Neuronal stem cell (in vitro differentiated cells): ENCODE results near the gene VAMP1.

Experiments used
- DNase-seq: peaks from one replicate; pipeline ENCODE4 v3.0.0-alpha.2; 2013; ENCODE audit warnings: low spot score
- H2AFZ ChIP-seq: one replicate; pipeline ENCODE4 v1.6.1; 2013; ENCODE audit warnings: mild to moderate bottlenecking, low read length, inconsistent platforms
- H2AK5ac ChIP-seq: 2 replicates; pipeline ENCODE4 v1.6.1; 2013; ENCODE audit warnings: low read depth, mild to moderate bottlenecking, inconsistent platforms, low read length, moderate library complexity, mixed read lengths
- H2BK120ac ChIP-seq: 2 replicates; pipeline ENCODE4 v1.6.1; 2013; ENCODE audit warnings: low read depth, mild to moderate bottlenecking, inconsistent platforms, low read length, moderate library complexity, mixed read lengths
- H2BK12ac ChIP-seq: one replicate; pipeline ENCODE4 v1.6.1; 2013; ENCODE audit warnings: low read length, inconsistent platforms
- H2BK15ac ChIP-seq: 2 replicates; pipeline ENCODE4 v1.6.1; 2013; ENCODE audit warnings: mild to moderate bottlenecking, low read length, inconsistent platforms, mixed read lengths
- H2BK5ac ChIP-seq: one replicate; pipeline ENCODE4 v1.6.1; 2013; ENCODE audit warnings: inconsistent platforms, mild to moderate bottlenecking, low read length, moderate library complexity
- H3K14ac ChIP-seq: one replicate; pipeline ENCODE4 v1.6.1; 2013; ENCODE audit warnings: low read length, inconsistent platforms
- H3K18ac ChIP-seq: 2 replicates; pipeline ENCODE4 v1.6.1; 2013; ENCODE audit warnings: low read length, inconsistent platforms
- H3K23ac ChIP-seq: 2 replicates; pipeline ENCODE4 v1.6.1; 2013; ENCODE audit warnings: low read depth, mild to moderate bottlenecking, mixed read lengths, low read length, inconsistent platforms; ENCODE audit not compliant: poor library complexity
- H3K27ac ChIP-seq: replicated peaks from 3 replicates; pipeline ENCODE4 v1.5.1; 2013; ENCODE audit warnings: low read length, inconsistent platforms
- H3K27me3 ChIP-seq, 3 experiments: 2 replicates each; pipeline ENCODE4 v1.6.1; 2013; ENCODE audit warnings: low read length in 3 of 3, mild to moderate bottlenecking in 2 of 3, inconsistent platforms in 1 of 3, low read depth in 1 of 3, mixed read lengths in 1 of 3, moderate library complexity in 1 of 3; ENCODE audit not compliant: control insufficient read depth in 3 of 3, insufficient read depth in 3 of 3
- H3K36me3 ChIP-seq, 2 donors: replicated peaks in 1 of 2; 2 replicates each; pipeline ENCODE4 v1.6.1; 2013; ENCODE audit warnings: low read length in 2 of 2; ENCODE audit not compliant: control insufficient read depth in 2 of 2, insufficient read depth in 2 of 2
- H3K4ac ChIP-seq: 2 replicates; pipeline ENCODE4 v1.6.1; 2013; ENCODE audit warnings: inconsistent platforms, mild to moderate bottlenecking, low read length, moderate library complexity
- H3K4me1 ChIP-seq, 2 donors: 1 replicate in 1 of 2; 2 replicates in 1 of 2; pipeline ENCODE4 v1.6.1; 2013; ENCODE audit warnings: low read length in 2 of 2, low read depth in 1 of 2; ENCODE audit not compliant: control insufficient read depth in 2 of 2, insufficient read depth in 1 of 2
- H3K4me2 ChIP-seq: one replicate; pipeline ENCODE4 v1.6.1; 2013; ENCODE audit warnings: mild to moderate bottlenecking, low read length, inconsistent platforms; ENCODE audit not compliant: insufficient read depth, poor library complexity, severe bottlenecking
- H3K4me3 ChIP-seq, 2 donors: 2 replicates each; pipeline ENCODE4 v1.5.1; 2013; ENCODE audit warnings: low read length in 2 of 2, mild to moderate bottlenecking in 2 of 2, inconsistent platforms in 1 of 2, moderate library complexity in 1 of 2
- H3K79me1 ChIP-seq: one replicate; pipeline ENCODE4 v1.6.1; 2013; ENCODE audit warnings: low read depth, mild to moderate bottlenecking, inconsistent platforms, low read length, moderate library complexity
- H3K9ac ChIP-seq: one replicate; pipeline ENCODE4 v1.6.1; 2013; ENCODE audit warnings: mild to moderate bottlenecking, low read depth, low read length, inconsistent platforms; ENCODE audit not compliant: poor library complexity
- H3K9me3 ChIP-seq, 2 donors: replicated peaks in 1 of 2; 2 replicates each; pipeline versions ENCODE3 to v1.6.1; 2013; ENCODE audit warnings: low read length in 2 of 2, mild to moderate bottlenecking in 2 of 2, inconsistent platforms in 1 of 2, low read depth in 1 of 2, mixed read lengths in 1 of 2, moderate library complexity in 1 of 2; ENCODE audit not compliant: control insufficient read depth in 2 of 2, insufficient read depth in 1 of 2
- H4K8ac ChIP-seq: one replicate; pipeline ENCODE4 v1.6.1; 2013; ENCODE audit warnings: low read depth, mild to moderate bottlenecking, inconsistent platforms, low read length, moderate library complexity
- H4K91ac ChIP-seq: one replicate; pipeline ENCODE4 v1.6.1; 2013; ENCODE audit warnings: low read length, low read depth, mild to moderate bottlenecking, inconsistent platforms; ENCODE audit not compliant: poor library complexity
- WGBS, 2 donors: extraction: QIAGEN DNeasy Blood & Tissue Kit; methylation state at CpG; one replicate each; pipeline ENCODE4 v1.1.7; 2013; ENCODE audit warnings: missing lambda C conversion rate in 2 of 2, mixed read lengths in 1 of 2; ENCODE audit not compliant: insufficient read length in 2 of 2, insufficient replicate concordance in 1 of 2; ENCODE audit errors: extremely low coverage in 2 of 2; 5-methylcytosine and 5-hydroxymethylcytosine counted together

VAMP1 gene

GRCh38 chr12:6437586-6437985 lies 32.9 kb downstream of the VAMP1 start:
- Histone ChIP-seq H3K9me3 (no peaks in the 10 kb centered on the region), H2AFZ (no peak overlapping the region), H2BK120ac (no peak overlapping the region), H3K23ac (no peak overlapping the region), H3K79me1 (no peaks in the 10 kb centered on the region), H3K27ac (no peak overlapping the region), H3K4ac (no peak overlapping the region), H4K8ac (no peak overlapping the region), H3K4me3 (no peak overlapping the region), H2BK12ac (no peak overlapping the region), H2BK15ac (no peak overlapping the region), H3K14ac (no peak overlapping the region), H4K91ac (no peak overlapping the region), H3K4me2 (no peak overlapping the region), H2BK5ac (no peak overlapping the region), H3K9ac (no peak overlapping the region), H2AK5ac (no peak overlapping the region), H3K4me1 (no peaks in the 10 kb centered on the region), H3K36me3 (no peaks in the 10 kb centered on the region), H3K27me3 (no peaks in the 10 kb centered on the region), H3K18ac (no peak overlapping the region)
- no CpG with 5 or more reads among the region's 3 CpGs for WGBS, 2 donors
- no peak for DNase-seq

GRCh38 chr12:6435961-6436715 lies 34.3 kb downstream of the VAMP1 start:
- Histone ChIP-seq H4K8ac (no peak overlapping the region), H2BK5ac (no peak overlapping the region), H2AK5ac (no peak overlapping the region), H3K23ac (no peak overlapping the region), H3K36me3 (no peaks in the 10 kb centered on the region), H2BK15ac (no peak overlapping the region), H2BK120ac (no peak overlapping the region), H3K18ac (no peak overlapping the region), H4K91ac (no peak overlapping the region), H3K4me3 (no peak overlapping the region), H3K9me3 (no peaks in the 10 kb centered on the region), H3K4ac (no peak overlapping the region), H2BK12ac (no peak overlapping the region), H3K4me1 (no peaks in the 10 kb centered on the region), H3K27me3 (no peaks in the 10 kb centered on the region), H3K27ac (no peak overlapping the region), H3K14ac (no peak overlapping the region), H2AFZ (no peak overlapping the region), H3K79me1 (no peaks in the 10 kb centered on the region), H3K9ac (no peak overlapping the region), H3K4me2 (no peak overlapping the region)
- WGBS, 2 donors = no CpG with 5 or more reads among the region's 13 CpGs
- no peak for DNase-seq

- H2BK120ac ChIP-seq = no peak overlapping the region
- no peak overlapping the region for H4K8ac ChIP-seq
- H3K4me1 ChIP-seq = peaks cover 7 to 10% of the 10 kb centered on the region in 2 donors
- no peak overlapping the region for H3K27ac ChIP-seq
- H3K36me3 ChIP-seq = no peaks in the 10 kb centered on the region
- H2AFZ ChIP-seq = no peak overlapping the region
- H3K4me3 ChIP-seq = no peak overlapping the region
- no peak overlapping the region for H4K91ac ChIP-seq
- WGBS, 2 donors = no CpG with 5 or more reads among the region's 17 CpGs
- H2BK5ac ChIP-seq = no peak overlapping the region
- H3K4me2 ChIP-seq = no peak overlapping the region
- H3K9me3 ChIP-seq = no peaks in the 10 kb centered on the region
- H3K18ac ChIP-seq = peak overlapping the region; percentile 32
- no peak overlapping the region for H2AK5ac ChIP-seq
- H3K79me1 ChIP-seq = no peaks in the 10 kb centered on the region
- H3K4ac ChIP-seq = no peak overlapping the region
- no peak overlapping the region for H2BK15ac ChIP-seq
- no peak for DNase-seq
- H3K27me3 ChIP-seq = no peaks in the 10 kb centered on the region
- H3K14ac ChIP-seq = no peak overlapping the region
- no peak overlapping the region for H3K9ac ChIP-seq
- H3K23ac ChIP-seq = no peak overlapping the region
- H2BK12ac ChIP-seq = no peak overlapping the region
Observed at GRCh38 chr12:6434205-6435140, 36.0 kb downstream of the VAMP1 start.

GRCh38 chr12:6432991-6433390 lies 37.5 kb downstream of the VAMP1 start:
- H2BK5ac ChIP-seq = no peak overlapping the region
- H3K4me2 ChIP-seq = no peak overlapping the region
- H3K18ac ChIP-seq = no peak overlapping the region
- H3K23ac ChIP-seq = no peak overlapping the region
- no peaks in the 10 kb centered on the region for H3K27me3 ChIP-seq
- DNase-seq = no peak
- no peak overlapping the region for H2BK12ac ChIP-seq
- H3K4ac ChIP-seq = no peak overlapping the region
- H2BK120ac ChIP-seq = no peak overlapping the region
- no peak overlapping the region for H4K8ac ChIP-seq
- peaks cover 7 to 10% of the 10 kb centered on the region in 2 donors for H3K4me1 ChIP-seq
- no peaks in the 10 kb centered on the region for H3K9me3 ChIP-seq
- H4K91ac ChIP-seq = no peak overlapping the region
- H2BK15ac ChIP-seq = no peak overlapping the region
- H2AK5ac ChIP-seq = no peak overlapping the region
- no peak overlapping the region for H3K27ac ChIP-seq
- no peak overlapping the region for H2AFZ ChIP-seq
- no CpG with 5 or more reads among the region's 5 CpGs for WGBS, 2 donors
- H3K36me3 ChIP-seq = no peaks in the 10 kb centered on the region
- H3K14ac ChIP-seq = no peak overlapping the region
- no peak overlapping the region for H3K9ac ChIP-seq
- H3K4me3 ChIP-seq = no peak overlapping the region
- H3K79me1 ChIP-seq = no peaks in the 10 kb centered on the region
